GM19455 (cell line): ENCODE results near the gene PHLDB2.

Experiments used
- ATAC-seq: cut with Tn5 transposase; IDR thresholded peaks from one replicate; pipeline ENCODE4 v1.9.1; 2021; ENCODE audit not compliant: unreplicated experiment

The PHLDB2 gene

DNA sequence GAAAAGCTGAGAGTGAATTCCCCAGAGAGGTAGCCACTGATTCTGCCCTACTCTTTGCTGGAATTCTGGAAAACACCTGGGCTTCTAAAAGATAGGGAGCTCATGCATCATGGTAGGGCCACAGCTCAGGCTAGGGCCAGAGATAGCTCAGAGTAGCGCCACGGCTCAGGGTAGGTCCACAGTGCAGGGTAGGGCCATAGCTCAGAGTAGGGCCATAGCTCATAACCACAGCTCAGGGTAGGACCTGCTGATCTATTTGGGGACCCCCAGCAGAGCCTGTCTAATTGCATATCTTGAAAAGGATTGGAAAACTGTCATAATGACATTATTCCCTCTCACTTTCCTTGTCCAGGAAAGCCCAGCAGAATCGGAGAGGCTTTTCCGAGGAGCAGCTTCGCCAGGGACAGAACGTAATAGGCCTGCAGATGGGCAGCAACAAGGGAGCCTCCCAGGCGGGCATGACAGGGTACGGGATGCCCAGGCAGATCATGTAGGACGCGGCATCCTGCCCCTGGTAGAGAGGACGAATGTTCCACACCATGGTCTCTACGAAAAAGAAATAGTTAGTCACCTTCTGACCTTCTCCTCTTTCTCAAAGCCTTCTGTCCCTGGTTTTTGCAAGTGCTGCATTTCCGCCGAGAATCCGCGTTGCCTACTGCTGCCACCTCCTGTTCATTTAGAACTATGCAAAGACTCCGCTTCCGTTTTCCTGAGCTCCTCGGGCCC lies 154.2 kb downstream of the PHLDB2 start:
- ATAC-seq = peak; percentile 84

DNA sequence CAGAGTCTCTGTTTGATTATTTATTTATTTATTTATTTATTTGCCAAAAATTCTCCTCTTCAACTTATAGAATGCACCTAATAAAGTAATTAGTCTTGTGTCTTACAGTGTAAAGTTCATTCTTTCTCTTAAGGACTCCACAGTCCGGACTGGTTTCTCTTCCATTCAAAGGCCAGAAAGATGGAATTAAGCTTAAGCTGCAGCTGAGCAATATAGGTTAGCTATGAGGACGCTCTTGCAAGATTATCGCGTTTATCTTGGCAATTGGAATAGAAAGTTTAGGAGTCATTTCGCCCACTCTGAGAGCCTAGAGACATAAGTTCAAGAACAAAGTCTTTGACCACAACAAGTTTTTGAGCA lies 154.7 kb downstream of the PHLDB2 start:
- ATAC-seq = no peak

DNA sequence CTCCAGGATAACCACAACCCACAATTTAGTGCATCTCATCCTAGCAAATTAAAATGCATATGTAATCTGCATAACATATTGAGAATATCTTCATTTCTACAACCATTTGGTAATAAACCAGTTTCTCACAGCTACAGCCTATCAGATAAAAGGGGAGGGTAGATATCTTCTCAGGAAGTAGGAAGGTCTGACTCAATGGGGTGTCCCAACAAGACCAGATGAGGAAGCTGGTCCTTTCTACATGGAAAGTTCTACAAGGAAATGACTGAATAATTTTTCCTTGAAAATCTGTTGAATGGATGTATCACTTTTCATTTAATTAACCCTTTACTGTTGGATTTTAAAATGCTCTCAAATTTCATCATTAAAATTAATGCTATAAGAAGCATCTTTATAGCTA lies 158.0 kb downstream of the PHLDB2 start:
- ATAC-seq = no peak

DNA sequence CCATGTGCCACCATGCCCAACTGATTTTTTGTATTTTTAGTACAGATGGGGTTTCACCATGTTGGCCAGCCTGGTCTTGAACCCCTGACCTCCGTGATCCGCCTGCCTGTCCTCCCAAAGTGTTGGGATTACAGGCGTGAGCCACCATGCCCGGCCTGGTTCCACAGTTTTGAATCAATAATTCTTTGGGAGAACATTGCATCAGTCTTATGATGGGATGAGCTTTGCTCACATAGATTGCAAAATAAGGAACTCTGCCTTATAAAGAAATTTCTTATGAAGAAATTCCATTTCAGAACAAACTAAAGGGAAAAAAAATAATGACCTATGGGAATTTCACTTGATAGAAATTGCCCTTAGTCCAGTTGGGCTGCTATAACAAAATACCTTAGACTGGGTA lies 159.6 kb downstream of the PHLDB2 start:
- ATAC-seq = no peak

DNA sequence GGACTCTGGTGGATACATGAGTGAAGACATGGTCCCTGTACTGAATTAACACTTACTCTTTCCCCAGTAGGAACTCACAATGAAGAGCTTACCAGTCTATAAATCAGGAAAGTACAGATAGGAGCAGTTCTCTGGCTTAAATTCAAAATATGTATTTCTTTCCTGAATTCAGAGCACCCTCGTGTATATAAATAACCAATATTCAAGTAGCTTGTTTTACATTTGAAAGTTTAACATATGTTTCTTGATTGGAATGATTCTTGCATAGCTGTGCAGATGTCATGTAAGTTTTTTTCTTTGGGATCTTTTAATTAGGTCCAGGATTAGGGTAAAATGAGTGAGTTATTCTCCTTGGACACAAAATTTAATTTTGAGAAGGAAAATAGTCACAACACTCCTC lies 160.7 kb downstream of the PHLDB2 start:
- no peak for ATAC-seq

DNA sequence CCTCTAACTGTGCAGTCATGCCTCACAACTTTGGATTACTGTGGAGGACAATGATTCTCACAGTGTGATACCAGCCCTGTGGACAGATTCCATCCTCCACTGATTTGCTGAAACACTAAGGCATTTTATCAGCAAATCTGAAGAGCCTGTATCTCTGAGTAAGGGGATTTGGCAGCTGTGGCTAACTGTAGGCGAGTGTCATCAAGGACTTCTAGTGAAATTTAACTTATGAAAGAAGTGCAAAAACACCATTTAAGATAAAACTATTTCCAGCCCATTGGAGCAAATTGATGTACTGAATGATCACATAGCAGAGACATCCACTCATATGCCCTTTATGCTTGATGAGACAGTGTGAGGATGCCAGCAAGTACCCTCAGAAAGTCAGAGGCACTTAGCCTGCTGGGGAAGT lies 161.6 kb downstream of the PHLDB2 start:
- ATAC-seq = no peak
